Measurements from ENCODE around the gene TMEM171.

DNA sequence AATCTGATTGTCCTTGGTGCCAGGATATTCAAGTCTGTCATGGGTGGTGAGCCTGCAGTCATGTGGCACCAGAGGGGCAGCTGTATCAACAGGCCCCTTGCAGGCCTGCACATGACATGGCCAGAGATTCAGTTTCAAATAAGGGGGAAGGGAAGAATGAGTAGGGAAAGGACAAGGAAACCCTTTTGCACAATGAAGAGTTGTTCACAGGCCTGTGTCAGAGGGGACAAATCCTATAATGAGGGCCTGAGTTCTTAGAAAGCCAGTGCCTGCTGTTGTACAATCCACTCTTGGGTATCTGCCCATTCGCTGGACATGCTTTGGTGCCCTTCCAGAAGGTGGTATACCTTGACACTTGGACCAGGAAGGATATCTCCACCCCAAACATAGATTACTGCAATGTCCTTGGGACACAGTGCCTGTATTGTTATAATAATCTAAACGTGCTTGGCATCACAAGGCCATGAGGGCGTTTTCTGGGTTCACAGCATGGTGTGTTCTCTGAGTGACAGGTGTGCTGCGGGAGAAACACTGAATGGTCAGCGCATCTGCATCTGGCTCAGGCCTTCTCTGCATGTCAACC lies 1.9 kb upstream of the TMEM171 start:
- TF ChIP-seq, protein P1, sequence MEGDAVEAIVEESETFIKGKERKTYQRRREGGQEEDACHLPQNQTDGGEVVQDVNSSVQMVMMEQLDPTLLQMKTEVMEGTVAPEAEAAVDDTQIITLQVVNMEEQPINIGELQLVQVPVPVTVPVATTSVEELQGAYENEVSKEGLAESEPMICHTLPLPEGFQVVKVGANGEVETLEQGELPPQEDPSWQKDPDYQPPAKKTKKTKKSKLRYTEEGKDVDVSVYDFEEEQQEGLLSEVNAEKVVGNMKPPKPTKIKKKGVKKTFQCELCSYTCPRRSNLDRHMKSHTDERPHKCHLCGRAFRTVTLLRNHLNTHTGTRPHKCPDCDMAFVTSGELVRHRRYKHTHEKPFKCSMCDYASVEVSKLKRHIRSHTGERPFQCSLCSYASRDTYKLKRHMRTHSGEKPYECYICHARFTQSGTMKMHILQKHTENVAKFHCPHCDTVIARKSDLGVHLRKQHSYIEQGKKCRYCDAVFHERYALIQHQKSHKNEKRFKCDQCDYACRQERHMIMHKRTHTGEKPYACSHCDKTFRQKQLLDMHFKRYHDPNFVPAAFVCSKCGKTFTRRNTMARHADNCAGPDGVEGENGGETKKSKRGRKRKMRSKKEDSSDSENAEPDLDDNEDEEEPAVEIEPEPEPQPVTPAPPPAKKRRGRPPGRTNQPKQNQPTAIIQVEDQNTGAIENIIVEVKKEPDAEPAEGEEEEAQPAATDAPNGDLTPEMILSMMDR (IDR thresholded peaks at IDR 0.05), result no peak
- TF ChIP-seq TCF7L2 (IDR thresholded peaks at IDR 0.05; ENCODE audit: low read depth, low read length), result no peak
- TF ChIP-seq, protein P2, sequence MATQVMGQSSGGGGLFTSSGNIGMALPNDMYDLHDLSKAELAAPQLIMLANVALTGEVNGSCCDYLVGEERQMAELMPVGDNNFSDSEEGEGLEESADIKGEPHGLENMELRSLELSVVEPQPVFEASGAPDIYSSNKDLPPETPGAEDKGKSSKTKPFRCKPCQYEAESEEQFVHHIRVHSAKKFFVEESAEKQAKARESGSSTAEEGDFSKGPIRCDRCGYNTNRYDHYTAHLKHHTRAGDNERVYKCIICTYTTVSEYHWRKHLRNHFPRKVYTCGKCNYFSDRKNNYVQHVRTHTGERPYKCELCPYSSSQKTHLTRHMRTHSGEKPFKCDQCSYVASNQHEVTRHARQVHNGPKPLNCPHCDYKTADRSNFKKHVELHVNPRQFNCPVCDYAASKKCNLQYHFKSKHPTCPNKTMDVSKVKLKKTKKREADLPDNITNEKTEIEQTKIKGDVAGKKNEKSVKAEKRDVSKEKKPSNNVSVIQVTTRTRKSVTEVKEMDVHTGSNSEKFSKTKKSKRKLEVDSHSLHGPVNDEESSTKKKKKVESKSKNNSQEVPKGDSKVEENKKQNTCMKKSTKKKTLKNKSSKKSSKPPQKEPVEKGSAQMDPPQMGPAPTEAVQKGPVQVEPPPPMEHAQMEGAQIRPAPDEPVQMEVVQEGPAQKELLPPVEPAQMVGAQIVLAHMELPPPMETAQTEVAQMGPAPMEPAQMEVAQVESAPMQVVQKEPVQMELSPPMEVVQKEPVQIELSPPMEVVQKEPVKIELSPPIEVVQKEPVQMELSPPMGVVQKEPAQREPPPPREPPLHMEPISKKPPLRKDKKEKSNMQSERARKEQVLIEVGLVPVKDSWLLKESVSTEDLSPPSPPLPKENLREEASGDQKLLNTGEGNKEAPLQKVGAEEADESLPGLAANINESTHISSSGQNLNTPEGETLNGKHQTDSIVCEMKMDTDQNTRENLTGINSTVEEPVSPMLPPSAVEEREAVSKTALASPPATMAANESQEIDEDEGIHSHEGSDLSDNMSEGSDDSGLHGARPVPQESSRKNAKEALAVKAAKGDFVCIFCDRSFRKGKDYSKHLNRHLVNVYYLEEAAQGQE (IDR thresholded peaks at IDR 0.05; ENCODE audit: insufficient read depth in 1 of 2, low read depth in 2 of 2, low read length in 1 of 2), result no peak
- no peak for TF ChIP-seq SIN3A (IDR thresholded peaks at IDR 0.05; ENCODE audit: borderline replicate concordance, insufficient read depth, low read depth, low read length)
- no peak for TF ChIP-seq POLR2AphosphoS5 (IDR thresholded peaks at IDR 0.05; ENCODE audit: low read depth, low read length)
